Measurements from ENCODE around the gene FGD5. TPM values are rescaled to one million over a fixed set of nuclear protein-coding genes. Genes with fewer than 3 reads are reported as not detected.

The FGD5 gene
- total and polyA plus RNA-seq, 9 of the 15 experiments (the other 6 are each of a cell fraction or from before 2014, with no cell fraction given) = 0.18 TPM; not detected in 8

GRCh38 chr3:14821151-14821550 lies 2.4 kb downstream of the FGD5 start:
- Histone ChIP-seq H3K27me3 (ENCODE audit: control insufficient read depth in 2 of 2, insufficient read depth in 2 of 2, low read length in 2 of 2) (peaks cover 79 to 82% of the 10 kb centered on the region in 2 experiments), H2AFZ (ENCODE audit: low read depth, low read length) (no peak overlapping the region), H3K36me3 (ENCODE audit: control insufficient read depth, insufficient read depth, low read length) (no peaks in the 10 kb centered on the region), H3K4me1 (replicated peaks in 1 of 2; ENCODE audit: control insufficient read depth in 2 of 2, insufficient read depth in 2 of 2, low read length in 2 of 2) (peaks cover 0 to 4% of the 10 kb centered on the region in 2 experiments; a peak in 1 of 5 replicates), H3K9me1 (ENCODE audit: control insufficient read depth, insufficient read depth, low read length) (no peaks in the 10 kb centered on the region), H3K27ac (ENCODE audit: extremely low read depth, low read depth, low read length) (no peak overlapping the region), H3K4me3 (no peak overlapping the region), H3K9me3 (replicated peaks; ENCODE audit: control insufficient read depth, insufficient read depth, low read depth, low read length) (no peaks in the 10 kb centered on the region), H3K4me2 (ENCODE audit: insufficient read depth, low read length) (no peak overlapping the region), H3K79me2 (ENCODE audit: control insufficient read depth, insufficient read depth, low read length) (no peaks in the 10 kb centered on the region), H3K9ac (ENCODE audit: insufficient read depth in 1 of 2, low read depth in 2 of 2, low read length in 2 of 2) (no peak overlapping the region), H4K20me1 (replicated peaks; ENCODE audit: control insufficient read depth, insufficient read depth, low read length) (peaks cover 21% of the 10 kb centered on the region)
- ChIA-PET POLR2A (interaction anchor here (0.6 to 1.1 kb wide), 3 partner anchors 40 to 163 kb away, joined by 3 to 6 read pairs (median 3); no protein-coding TSS in a partner anchor), CTCF (ENCODE audit: low intra/inter-chr PET ratio) (no interaction called here)
- no peak for FAIRE-seq
- intact Hi-C loops (cut with micrococcal nuclease) = no loop called here
- ATAC-seq = no peak
- TF ChIP-seq JUN (IDR thresholded peaks at IDR 0.05; ENCODE audit: borderline replicate concordance, low read depth, low read length) (no peak), JUN (CRISPR knock-in tag; IDR thresholded peaks at IDR 0.05; ENCODE audit: borderline replicate concordance) (no peak), STAT5A (IDR thresholded peaks at IDR 0.05; ENCODE audit: borderline replicate concordance, low read length) (no peak), ZNF324 (CRISPR knock-in tag; IDR thresholded peaks at IDR 0.05) (no peak), SNRNP70 (optimal IDR thresholded peaks at IDR 0.05; ENCODE audit: low read depth, low read length) (no peak), HCFC1 (IDR thresholded peaks at IDR 0.05; ENCODE audit: low read depth, low read length) (no peak), ZNF583 (CRISPR knock-in tag; IDR thresholded peaks at IDR 0.05) (no peak), SRSF3 (IDR thresholded peaks at IDR 0.05; ENCODE audit: insufficient read depth, low read length) (no peak), NKRF (IDR thresholded peaks at IDR 0.05; ENCODE audit: borderline replicate concordance) (no peak), BRD9 (IDR thresholded peaks at IDR 0.05; ENCODE audit: low read depth, partially characterized antibody) (no peak), NR2C2 (CRISPR knock-in tag; IDR thresholded peaks at IDR 0.05) (no peak), NR2C2 (tag; IDR thresholded peaks at IDR 0.05) (no peak), USF2 (CRISPR knock-in tag; IDR thresholded peaks at IDR 0.05) (no peak), SRSF9 (IDR thresholded peaks at IDR 0.05; ENCODE audit: borderline replicate concordance, low read depth, low read length) (no peak)
- WGBS (ENCODE audit: insufficient coverage, low coverage, missing lambda C conversion rate) = under 1% methylated on average over 16 of the region's 16 CpGs
- no TSS peak for BruUV-seq (replicated peaks)
- in situ Hi-C loops (cut with MboI) = no loop called here
- no peak for DNase-seq (ENCODE audit: extremely low read depth in 1 of 4, low spot score in 3 of 4)

Measured in K562 (cell line).